Left ventricle myocardium inferior (tissue), 1 donor: ENCODE results near the gene LITAFD. TPM values are rescaled to one million over a fixed set of nuclear protein-coding genes. Genes with fewer than 3 reads are reported as not detected.
"Not testable (repeated sequence)": the region's sequence is repeated elsewhere in the genome, so short reads cannot be mapped to it uniquely, and the experiment has no call there.

Experiments used
- DNase-seq: peaks from one replicate; pipeline ENCODE4 v3.0.0-alpha.2; 2020
- H3K27ac ChIP-seq: fragments of 200-600 bp; replicated peaks from 2 replicates; pipeline ENCODE4 v1.8.0; 2021
- H3K27me3 ChIP-seq: fragments of 200-600 bp; 2 replicates; pipeline ENCODE4 v1.8.0; 2021; ENCODE audit warnings: low read depth
- H3K36me3 ChIP-seq: fragments of 200-600 bp; 2 replicates; pipeline ENCODE4 v1.8.0; 2021
- H3K4me1 ChIP-seq: fragments of 200-600 bp; 2 replicates; pipeline ENCODE4 v1.8.0; 2021
- H3K4me3 ChIP-seq: fragments of 200-600 bp; 2 replicates; pipeline ENCODE4 v1.8.0; 2021; ENCODE audit warnings: mild to moderate bottlenecking, moderate library complexity
- H3K9me3 ChIP-seq: fragments of 200-600 bp; replicated peaks from 2 replicates; pipeline ENCODE4 v1.8.0; 2021
- intact Hi-C: fragments of 100-400 bp; cut with micrococcal nuclease; formaldehyde crosslinking; loops from one replicate; pipeline ENCODE4 v1.11.0; 2022
- total RNA-seq: library from RNA; stranded (reverse); fragmentation: NEBNext Ultra II Directional; extraction: Animal tissue kit (Norgen Biotek cat#: 25700); gene quantifications from one replicate; pipeline ENCODE4 v1.2.1, GENCODE V29; 2021
- TF ChIP-seq, protein P1 (sequence below): fragments of 200-600 bp; IDR thresholded peaks from 2 replicates; pipeline ENCODE4 v1.8.0; 2021; ENCODE audit warnings: antibody characterized with exemption, mild to moderate bottlenecking, borderline replicate concordance
- donor health status: DM: no; HTN: yes; CAD: no; lungs with severe emphysema.

LITAFD gene
- total RNA-seq, 1 donor from 2014 or later, result not detected

DNA sequence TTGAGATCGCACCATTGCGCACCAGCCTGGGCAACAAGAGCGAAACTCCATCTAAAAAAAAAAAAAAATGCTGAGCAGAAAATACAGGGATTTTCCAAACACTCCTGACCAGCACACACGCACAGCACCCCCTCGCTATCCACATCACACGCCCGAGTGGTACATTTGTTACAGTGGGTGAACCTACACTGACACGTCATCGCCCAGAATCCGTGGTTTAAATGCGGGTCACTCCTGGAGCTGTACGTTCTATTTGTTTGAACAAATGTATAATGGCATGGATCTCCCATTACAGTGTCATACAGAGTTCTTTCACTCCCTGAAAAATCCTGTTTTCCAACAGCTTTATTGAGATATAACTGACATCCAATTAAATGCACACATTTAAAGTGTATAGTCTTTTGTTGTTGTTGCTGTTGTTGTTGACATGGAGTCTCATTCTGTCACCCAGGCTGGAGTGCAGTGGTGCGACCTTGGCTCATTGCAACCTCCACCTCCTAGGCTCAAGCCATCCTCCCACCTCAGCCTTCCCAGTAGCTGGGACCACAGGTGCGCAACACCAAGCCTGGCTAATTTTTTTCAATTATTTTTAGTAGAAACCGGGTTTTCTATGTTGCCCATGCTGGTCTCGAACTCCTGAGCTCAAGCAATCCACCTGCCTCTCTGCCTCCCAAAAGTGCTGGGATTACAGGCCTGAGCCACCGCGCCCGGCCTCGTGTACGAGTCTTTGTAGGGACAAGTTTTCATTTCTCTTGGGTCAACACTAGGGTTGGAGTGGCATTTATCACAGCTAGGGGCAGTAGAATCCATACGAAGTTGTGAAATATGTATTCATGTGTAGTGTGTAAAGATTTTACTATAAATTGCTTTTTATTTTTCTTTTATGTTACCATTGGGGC is 8.9 kb upstream of the LITAFD start:
- Histone ChIP-seq H3K27me3 (no peaks in the 10 kb centered on the region), H3K36me3 (no peaks in the 10 kb centered on the region), H3K4me1 (peaks cover 12% of the 10 kb centered on the region), H3K27ac (no peak overlapping the region), H3K4me3 (no peak overlapping the region), H3K9me3 (no peaks in the 10 kb centered on the region)
- intact Hi-C loops, result no loop called here
- TF ChIP-seq, protein P1, sequence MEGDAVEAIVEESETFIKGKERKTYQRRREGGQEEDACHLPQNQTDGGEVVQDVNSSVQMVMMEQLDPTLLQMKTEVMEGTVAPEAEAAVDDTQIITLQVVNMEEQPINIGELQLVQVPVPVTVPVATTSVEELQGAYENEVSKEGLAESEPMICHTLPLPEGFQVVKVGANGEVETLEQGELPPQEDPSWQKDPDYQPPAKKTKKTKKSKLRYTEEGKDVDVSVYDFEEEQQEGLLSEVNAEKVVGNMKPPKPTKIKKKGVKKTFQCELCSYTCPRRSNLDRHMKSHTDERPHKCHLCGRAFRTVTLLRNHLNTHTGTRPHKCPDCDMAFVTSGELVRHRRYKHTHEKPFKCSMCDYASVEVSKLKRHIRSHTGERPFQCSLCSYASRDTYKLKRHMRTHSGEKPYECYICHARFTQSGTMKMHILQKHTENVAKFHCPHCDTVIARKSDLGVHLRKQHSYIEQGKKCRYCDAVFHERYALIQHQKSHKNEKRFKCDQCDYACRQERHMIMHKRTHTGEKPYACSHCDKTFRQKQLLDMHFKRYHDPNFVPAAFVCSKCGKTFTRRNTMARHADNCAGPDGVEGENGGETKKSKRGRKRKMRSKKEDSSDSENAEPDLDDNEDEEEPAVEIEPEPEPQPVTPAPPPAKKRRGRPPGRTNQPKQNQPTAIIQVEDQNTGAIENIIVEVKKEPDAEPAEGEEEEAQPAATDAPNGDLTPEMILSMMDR, result no peak
- DNase-seq, result no peak

GRCh38 chr16:8873866-8874195 is 8.3 kb upstream of the LITAFD start:
- H3K27ac ChIP-seq, intact Hi-C loops, H3K4me1 ChIP-seq, H3K27me3 ChIP-seq, DNase-seq, H3K4me3 ChIP-seq, H3K36me3 ChIP-seq, H3K9me3 ChIP-seq: not testable (repeated sequence)

GRCh38 chr16:8874388-8874787 is 7.8 kb upstream of the LITAFD start:
- Histone ChIP-seq H3K9me3 (no peaks in the 10 kb centered on the region), H3K4me3 (no peak overlapping the region), H3K36me3 (no peaks in the 10 kb centered on the region), H3K27me3 (no peaks in the 10 kb centered on the region), H3K4me1 (peaks cover 2% of the 10 kb centered on the region), H3K27ac (no peak overlapping the region)
- no peak for DNase-seq
- TF ChIP-seq, protein P1, result no peak
- intact Hi-C loops, result no loop called here

GRCh38 chr16:8875317-8875716 is 6.8 kb upstream of the LITAFD start:
- H3K4me3 ChIP-seq, H3K9me3 ChIP-seq, H3K27ac ChIP-seq, DNase-seq, H3K36me3 ChIP-seq, intact Hi-C loops, H3K4me1 ChIP-seq, H3K27me3 ChIP-seq: not testable (repeated sequence)

DNA sequence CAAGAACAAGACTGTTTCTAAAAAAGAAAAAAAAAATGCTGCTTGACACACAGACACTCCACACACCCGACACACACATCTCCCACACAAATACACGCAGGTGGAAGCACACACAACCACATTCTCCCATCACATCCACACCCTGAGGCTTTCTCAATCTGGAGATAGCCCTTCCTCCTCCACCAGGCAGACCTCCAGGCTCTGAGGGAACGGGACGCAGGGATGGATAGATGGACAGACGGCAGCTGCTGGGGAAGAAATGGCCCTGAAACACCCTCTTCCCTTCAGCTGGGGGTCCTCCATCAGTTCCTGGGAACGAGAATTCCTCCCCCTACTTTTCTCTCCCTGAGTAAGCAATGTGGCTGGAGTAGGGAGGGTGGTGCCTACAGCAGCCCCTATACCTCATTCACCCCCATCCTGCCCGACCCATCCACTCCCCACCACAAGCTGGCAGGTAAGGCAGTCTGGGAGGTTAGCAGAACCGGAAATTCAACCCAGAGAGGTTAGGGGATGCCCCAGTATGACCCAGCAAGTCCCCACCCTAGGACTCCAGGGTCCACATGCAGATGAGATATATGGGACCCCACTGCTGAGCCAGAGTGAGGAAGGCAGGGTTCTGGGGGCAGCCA is 4.1 kb upstream of the LITAFD start:
- Histone ChIP-seq H3K4me3 (no peak overlapping the region), H3K4me1 (peaks cover 3% of the 10 kb centered on the region), H3K9me3 (no peaks in the 10 kb centered on the region), H3K36me3 (no peaks in the 10 kb centered on the region), H3K27ac (no peak overlapping the region), H3K27me3 (peaks cover 18% of the 10 kb centered on the region)
- DNase-seq, result no peak
- intact Hi-C loops, result no loop called here
- TF ChIP-seq, protein P1, result no peak

DNA sequence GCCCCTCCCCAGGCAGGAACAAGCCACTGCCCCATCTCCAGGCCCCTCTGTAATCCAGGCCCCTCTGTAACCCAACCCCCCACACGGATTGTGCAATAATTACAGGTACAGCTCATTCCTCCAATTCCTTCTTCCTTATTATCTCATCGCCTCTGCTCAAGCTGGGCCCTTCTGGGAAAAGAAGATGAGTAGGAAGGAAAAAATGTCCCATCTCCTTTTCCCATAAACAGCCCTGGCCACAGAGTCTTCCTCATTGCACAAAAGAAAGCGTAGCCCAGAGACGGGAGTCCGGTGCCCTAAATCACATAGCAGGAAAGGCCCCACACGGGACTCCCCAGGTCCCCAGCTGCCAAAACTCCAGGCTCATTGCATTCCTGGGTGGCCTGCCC is 3.6 kb upstream of the LITAFD start:
- DNase-seq, result no peak
- Histone ChIP-seq H3K4me1 (peaks cover 3% of the 10 kb centered on the region), H3K36me3 (no peaks in the 10 kb centered on the region), H3K27ac (no peak overlapping the region), H3K4me3 (no peak overlapping the region), H3K27me3 (peaks cover 23% of the 10 kb centered on the region), H3K9me3 (no peaks in the 10 kb centered on the region)
- TF ChIP-seq, protein P1, result no peak
- intact Hi-C loops, result no loop called here
